Nephron progenitor cell (in vitro differentiated cells): ENCODE measurements around the gene KCNH1.

ENCODE experiments used
- DNase-seq: peaks from one replicate; pipeline ENCODE4 v3.0.0; 2021
- H3K27ac Mint-ChIP-seq: 2 replicates; pipeline ENCODE4 v1.8.0; 2021; ENCODE audit warnings: mild to moderate bottlenecking, moderate library complexity, mixed read lengths
- H3K27me3 Mint-ChIP-seq: 2 replicates; pipeline ENCODE4 v1.8.0; 2021; ENCODE audit warnings: mild to moderate bottlenecking, low read depth, mixed read lengths; ENCODE audit not compliant: poor library complexity
- H3K36me3 Mint-ChIP-seq: 2 replicates; pipeline ENCODE4 v1.8.0; 2021; ENCODE audit warnings: low read depth, mixed read lengths
- H3K4me1 Mint-ChIP-seq: 2 replicates; pipeline ENCODE4 v1.8.0; 2021; ENCODE audit warnings: mixed read lengths
- H3K4me3 Mint-ChIP-seq: 2 replicates; pipeline ENCODE4 v1.8.0; 2021; ENCODE audit warnings: mild to moderate bottlenecking, moderate library complexity, mixed read lengths
- H3K9me3 Mint-ChIP-seq: 2 replicates; pipeline ENCODE4 v1.8.0; 2021; ENCODE audit warnings: mild to moderate bottlenecking, moderate library complexity, mixed read lengths
- TF ChIP-seq, protein P1 (sequence below): fragments of 200-600 bp; sonication (generic); IDR thresholded peaks from 2 replicates; pipeline ENCODE4 v1.5.0; 2021; ENCODE audit warnings: antibody characterized with exemption

The KCNH1 gene

GRCh38 chr1:210908791-210909190 lies 225.2 kb downstream of the KCNH1 start:
- H3K4me3 Mint-ChIP-seq = no peak overlapping the region
- no peaks in the 10 kb centered on the region for H3K9me3 Mint-ChIP-seq
- DNase-seq = no peak
- H3K27me3 Mint-ChIP-seq = peaks cover 3% of the 10 kb centered on the region
- H3K4me1 Mint-ChIP-seq = peaks cover 18% of the 10 kb centered on the region
- H3K27ac Mint-ChIP-seq = no peak overlapping the region
- no peaks in the 10 kb centered on the region for H3K36me3 Mint-ChIP-seq
- TF ChIP-seq, protein P1, sequence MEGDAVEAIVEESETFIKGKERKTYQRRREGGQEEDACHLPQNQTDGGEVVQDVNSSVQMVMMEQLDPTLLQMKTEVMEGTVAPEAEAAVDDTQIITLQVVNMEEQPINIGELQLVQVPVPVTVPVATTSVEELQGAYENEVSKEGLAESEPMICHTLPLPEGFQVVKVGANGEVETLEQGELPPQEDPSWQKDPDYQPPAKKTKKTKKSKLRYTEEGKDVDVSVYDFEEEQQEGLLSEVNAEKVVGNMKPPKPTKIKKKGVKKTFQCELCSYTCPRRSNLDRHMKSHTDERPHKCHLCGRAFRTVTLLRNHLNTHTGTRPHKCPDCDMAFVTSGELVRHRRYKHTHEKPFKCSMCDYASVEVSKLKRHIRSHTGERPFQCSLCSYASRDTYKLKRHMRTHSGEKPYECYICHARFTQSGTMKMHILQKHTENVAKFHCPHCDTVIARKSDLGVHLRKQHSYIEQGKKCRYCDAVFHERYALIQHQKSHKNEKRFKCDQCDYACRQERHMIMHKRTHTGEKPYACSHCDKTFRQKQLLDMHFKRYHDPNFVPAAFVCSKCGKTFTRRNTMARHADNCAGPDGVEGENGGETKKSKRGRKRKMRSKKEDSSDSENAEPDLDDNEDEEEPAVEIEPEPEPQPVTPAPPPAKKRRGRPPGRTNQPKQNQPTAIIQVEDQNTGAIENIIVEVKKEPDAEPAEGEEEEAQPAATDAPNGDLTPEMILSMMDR = no peak

GRCh38 chr1:210908257-210908656 lies 225.7 kb downstream of the KCNH1 start:
- Mint-ChIP-seq H3K4me3 (no peak overlapping the region), H3K27ac (no peak overlapping the region), H3K4me1 (peaks cover 18% of the 10 kb centered on the region), H3K9me3 (no peaks in the 10 kb centered on the region), H3K27me3 (peaks cover 3% of the 10 kb centered on the region), H3K36me3 (no peaks in the 10 kb centered on the region)
- TF ChIP-seq, protein P1 = no peak
- DNase-seq = no peak

- no peaks in the 10 kb centered on the region for H3K36me3 Mint-ChIP-seq
- TF ChIP-seq, protein P1 = no peak
- no peak overlapping the region for H3K27ac Mint-ChIP-seq
- peaks cover 8% of the 10 kb centered on the region for H3K27me3 Mint-ChIP-seq
- no peak for DNase-seq
- H3K9me3 Mint-ChIP-seq = no peaks in the 10 kb centered on the region
- no peak overlapping the region for H3K4me3 Mint-ChIP-seq
- H3K4me1 Mint-ChIP-seq = peaks cover 18% of the 10 kb centered on the region
Measured at GRCh38 chr1:210907251-210907805, 226.6 kb downstream of the KCNH1 start.

- TF ChIP-seq, protein P1 = no peak
- H3K4me1 Mint-ChIP-seq = peaks cover 18% of the 10 kb centered on the region
Measured at GRCh38 chr1:210905944-210906453, 227.9 kb downstream of the KCNH1 start.

DNA sequence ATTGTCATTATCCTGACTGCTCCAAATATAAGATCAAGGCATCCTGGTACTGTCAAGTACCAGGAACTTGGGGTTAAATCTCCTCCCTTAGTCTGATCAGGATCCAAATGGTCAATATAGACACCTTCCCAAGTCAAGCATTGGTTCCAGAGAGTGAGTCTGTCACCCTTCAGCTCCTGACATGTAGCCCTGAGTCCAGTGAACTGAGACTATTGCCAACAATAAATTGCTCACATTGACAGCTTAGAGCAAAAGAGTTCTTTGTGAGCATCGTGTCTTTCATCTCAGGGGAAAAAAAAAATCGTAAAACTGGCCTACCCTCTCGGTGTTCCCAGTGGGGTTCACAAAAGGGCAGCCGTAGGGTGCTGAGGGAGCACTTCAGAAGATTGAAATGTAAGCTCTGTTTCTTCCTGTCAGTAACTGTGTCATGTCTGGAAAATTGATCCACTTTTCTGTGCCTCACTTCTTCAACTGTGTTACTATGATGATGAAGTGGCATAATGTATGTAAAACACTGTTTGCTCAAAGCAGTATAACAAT lies 228.5 kb downstream of the KCNH1 start:
- H3K9me3 Mint-ChIP-seq = no peaks in the 10 kb centered on the region
- H3K27me3 Mint-ChIP-seq = peaks cover 18% of the 10 kb centered on the region
- DNase-seq = no peak
- no peak overlapping the region for H3K4me3 Mint-ChIP-seq
- H3K27ac Mint-ChIP-seq = peak overlapping the region; percentile 4
- TF ChIP-seq, protein P1 = no peak
- peaks cover 18% of the 10 kb centered on the region for H3K4me1 Mint-ChIP-seq
- no peaks in the 10 kb centered on the region for H3K36me3 Mint-ChIP-seq

More at GRCh38 chr1:210905944-210906453, 227.9 kb downstream of the KCNH1 start:
- Mint-ChIP-seq H3K9me3 (no peaks in the 10 kb centered on the region), H3K4me3 (no peak overlapping the region), H3K27ac (peak overlapping the region; percentile 72), H3K27me3 (peaks cover 16% of the 10 kb centered on the region), H3K36me3 (no peaks in the 10 kb centered on the region)
- peak; percentile 3 for DNase-seq
